ENCODE results near the gene FSIP1. TPM values are rescaled to one million over a fixed set of nuclear protein-coding genes. Genes with fewer than 3 reads are reported as not detected.

Gene FSIP1
- total RNA-seq, 4 donors from 2014 or later, result 1.9 to 8.6 (median 5.6) TPM; not detected in 1

GRCh38 chr15:39608185-39609139, 174.2 kb downstream of the FSIP1 start:
- Histone ChIP-seq H3K9me3 (peaks cover 19 to 25% of the 10 kb centered on the region in 2 donors), H3K4me3 (peak overlapping the region in 1 of 4 donors; percentile 19), H3K27me3 (no peaks in the 10 kb centered on the region), H3K4me1 (peaks cover 0 to 18% (median 2%) of the 10 kb centered on the region in 4 donors), H3K36me3 (no peaks in the 10 kb centered on the region), H3K27ac (peak overlapping the region; percentile 60 to 76 (median 74))
- no peak for DNase-seq
- 83 to 100% methylated on average over 1 to 2 of the region's 2 CpGs for WGBS, 2 donors (ENCODE audit: low coverage in 1 of 2)
- no peak for TF ChIP-seq EP300 (IDR thresholded peaks at IDR 0.05; ENCODE audit: low read depth)
- TF ChIP-seq POLR2AphosphoS5 (IDR thresholded peaks at IDR 0.05), result no peak
- no peak for TF ChIP-seq CTCF (IDR thresholded peaks at IDR 0.05)
- TF ChIP-seq POLR2A (IDR thresholded peaks at IDR 0.05), result no peak
- intact Hi-C loops (cut with DNase I; ENCODE audit: low total_unique reads), result loop anchor here (10.0 kb wide), 1 partner anchor 46 kb away; no protein-coding TSS in a partner anchor
- in situ Hi-C loops (cut with MboI; ENCODE audit: low pct_ligation_motif_present in 1 of 4, low pct_unique_long_range_greater_than_20kb in 1 of 4, low sequenced_read_pairs in 3 of 4), result no loop called here

DNA sequence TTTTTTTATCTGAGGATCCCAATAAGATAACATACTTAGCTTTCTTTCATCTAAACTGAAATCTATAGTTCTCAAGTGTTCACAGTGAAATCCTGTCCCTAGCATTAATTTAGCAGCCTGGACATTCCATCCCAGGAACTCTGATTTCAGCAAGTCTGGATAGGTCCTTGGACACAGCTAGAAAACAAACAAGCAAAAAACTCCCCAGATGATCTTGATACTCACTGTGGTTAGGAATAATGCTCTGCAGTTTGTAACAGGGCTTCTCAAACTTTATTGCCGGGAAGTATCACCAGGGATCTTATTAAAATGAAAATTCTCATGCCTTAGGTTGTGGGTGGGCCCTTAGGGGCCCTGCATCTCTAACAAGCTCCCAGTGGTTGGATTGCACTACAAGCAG, 177.5 kb downstream of the FSIP1 start:
- intact Hi-C loops (cut with DNase I; ENCODE audit: low total_unique reads) (loop anchor here (10.0 kb wide), 1 partner anchor 50 kb away; no protein-coding TSS in a partner anchor), in situ Hi-C loops (cut with MboI; ENCODE audit: low pct_ligation_motif_present in 1 of 4, low pct_unique_long_range_greater_than_20kb in 1 of 4, low sequenced_read_pairs in 3 of 4) (no loop called here)
- no peaks in the 10 kb centered on the region for H3K36me3 ChIP-seq
- TF ChIP-seq POLR2AphosphoS5 (IDR thresholded peaks at IDR 0.05), result no peak
- TF ChIP-seq POLR2A (IDR thresholded peaks at IDR 0.05), result no peak
- no peak for TF ChIP-seq EP300 (IDR thresholded peaks at IDR 0.05; ENCODE audit: low read depth)
- TF ChIP-seq CTCF (IDR thresholded peaks at IDR 0.05), result no peak
- peaks cover 2% of the 10 kb centered on the region in 2 donors for H3K9me3 ChIP-seq
- H3K27ac ChIP-seq, result no peak overlapping the region
- H3K27me3 ChIP-seq, result no peaks in the 10 kb centered on the region
- no peak overlapping the region for H3K4me3 ChIP-seq
- H3K4me1 ChIP-seq, result peaks cover 0 to 20% (median 2%) of the 10 kb centered on the region in 4 donors
- no peak for DNase-seq
- 100% methylated on average over 1 of the region's 1 CpG; no CpG with 5 or more reads in 1 of the 2 donors for WGBS, 2 donors (ENCODE audit: low coverage in 1 of 2)

DNA sequence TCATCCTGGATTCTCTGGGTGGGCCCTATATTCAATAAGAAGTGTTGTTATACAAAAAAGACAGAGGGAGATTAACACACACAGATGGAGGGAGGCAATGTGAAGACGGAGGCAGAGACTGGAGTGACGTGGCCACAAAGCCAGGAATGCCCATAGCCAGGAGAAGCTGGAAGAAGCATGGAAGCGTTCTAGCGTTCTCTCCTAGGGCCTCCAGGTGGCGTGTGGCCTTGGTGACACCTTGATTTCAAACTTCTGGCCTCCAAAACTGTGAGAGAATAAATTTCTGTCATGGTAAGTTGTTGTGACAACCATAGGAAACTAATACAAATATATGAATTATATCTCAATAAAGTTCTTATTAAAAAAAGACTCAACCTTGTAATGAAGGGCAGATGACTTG, 180.5 kb downstream of the FSIP1 start:
- no peaks in the 10 kb centered on the region for H3K27me3 ChIP-seq
- in situ Hi-C loops (cut with MboI; ENCODE audit: low pct_ligation_motif_present in 1 of 4, low pct_unique_long_range_greater_than_20kb in 1 of 4, low sequenced_read_pairs in 3 of 4) (no loop called here), intact Hi-C loops (cut with DNase I; ENCODE audit: low total_unique reads) (loop anchor here (10.0 kb wide), 1 partner anchor 53 kb away; no protein-coding TSS in a partner anchor)
- H3K27ac ChIP-seq, result no peak overlapping the region
- no peak for DNase-seq
- H3K9me3 ChIP-seq, result no peaks in the 10 kb centered on the region
- 84 to 94% methylated on average over 5 of the region's 5 CpGs for WGBS, 2 donors (ENCODE audit: low coverage in 1 of 2)
- peaks cover 0 to 35% (median 17%) of the 10 kb centered on the region in 4 donors for H3K4me1 ChIP-seq
- H3K36me3 ChIP-seq, result no peaks in the 10 kb centered on the region
- H3K4me3 ChIP-seq, result no peak overlapping the region
- TF ChIP-seq POLR2A (IDR thresholded peaks at IDR 0.05) (no peak), EP300 (IDR thresholded peaks at IDR 0.05; ENCODE audit: low read depth) (no peak), CTCF (IDR thresholded peaks at IDR 0.05) (no peak), POLR2AphosphoS5 (IDR thresholded peaks at IDR 0.05) (no peak)

GRCh38 chr15:39599871-39600270, 182.8 kb downstream of the FSIP1 start:
- TF ChIP-seq CTCF (IDR thresholded peaks at IDR 0.05) (no peak), EP300 (IDR thresholded peaks at IDR 0.05; ENCODE audit: low read depth) (no peak), POLR2AphosphoS5 (IDR thresholded peaks at IDR 0.05) (no peak)
- DNase-seq, result no peak
- Histone ChIP-seq H3K27ac (peak overlapping the region in 3 of 4 donors; percentile 76 to 86 (median 81)), H3K4me1 (peaks cover 9 to 53% (median 35%) of the 10 kb centered on the region in 4 donors), H3K4me3 (no peak overlapping the region), H3K36me3 (peaks cover 0 to 12% (median 4%) of the 10 kb centered on the region in 4 donors), H3K9me3 (no peaks in the 10 kb centered on the region), H3K27me3 (no peaks in the 10 kb centered on the region)
- WGBS, 2 donors (ENCODE audit: low coverage in 1 of 2), result 86 to 87% methylated on average over 2 of the region's 2 CpGs
- in situ Hi-C loops (cut with MboI; ENCODE audit: low pct_ligation_motif_present in 1 of 4, low pct_unique_long_range_greater_than_20kb in 1 of 4, low sequenced_read_pairs in 3 of 4), result loop anchor here in 3 of 4 donors (25.0 kb wide), 2 partner anchors 162 to 888 kb away; no protein-coding TSS in a partner anchor
- intact Hi-C loops (cut with DNase I; ENCODE audit: low total_unique reads), result loop anchor here (10.0 kb wide), 1 partner anchor 55 kb away; no protein-coding TSS in a partner anchor
